Panc1 (cell line): ENCODE data around the gene TRIM29. TPM values are rescaled to one million over a fixed set of nuclear protein-coding genes. Genes with fewer than 3 reads are reported as not detected.

Source experiments
- ATAC-seq: fragments of 200-7000 bp; cut with Tn5 transposase; 2 replicates; pipeline ENCODE4 v1.9.1; 2020; ENCODE audit warnings: mild to moderate bottlenecking, moderate library complexity
- BruUV-seq: library from RNA; stranded (reverse); fragments of 400-500 nt; replicated peaks from 2 replicates; lab custom pipeline; 2021; lab: Mats Ljungman, UMichigan
- CTCF ChIA-PET: fragments of 300-600 bp; sonication (Branson Sonifier 250); formaldehyde crosslinking; loops from one replicate; lab custom pipeline; 2022; ENCODE audit warnings: antibody characterized with exemption; lab: Charles Lee
- POLR2A ChIA-PET: fragments of 300-600 bp; sonication (Branson Sonifier 250); formaldehyde crosslinking; loops from one replicate; lab custom pipeline; 2022; ENCODE audit warnings: antibody characterized with exemption; lab: Charles Lee
- DNase-seq: peaks from one replicate; pipeline ENCODE4 v3.0.0-alpha.2; 2010; ENCODE audit warnings: low read depth, low spot score
- H3K27ac ChIP-seq: 2 replicates; pipeline ENCODE4 v1.5.1; 2011; ENCODE audit warnings: mild to moderate bottlenecking, low read length, inconsistent platforms
- H3K27me3 ChIP-seq: fragments of 200-500 bp; sonication (Bioruptor generic); 2 replicates; pipeline ENCODE4 v1.6.0; 2014; ENCODE audit warnings: low read length, inconsistent platforms; ENCODE audit not compliant: control insufficient read depth, insufficient read depth
- H3K36me3 ChIP-seq: fragments of 200-500 bp; sonication (Bioruptor generic); 2 replicates; pipeline ENCODE4 v1.5.1; 2014; ENCODE audit warnings: inconsistent platforms, mild to moderate bottlenecking, low read length, moderate library complexity; ENCODE audit not compliant: control insufficient read depth, insufficient read depth
- H3K4me1 ChIP-seq: 2 replicates; pipeline ENCODE4 v1.5.1; 2011; ENCODE audit warnings: inconsistent platforms, mild to moderate bottlenecking, low read length, moderate library complexity; ENCODE audit not compliant: control insufficient read depth, insufficient read depth
- H3K4me3 ChIP-seq, 2 experiments: 2 replicates each; pipeline ENCODE4 v1.5.1; 2011 to 2012; ENCODE audit warnings: low read depth in 2 of 2, low read length in 2 of 2, mild to moderate bottlenecking in 2 of 2, inconsistent platforms in 1 of 2, moderate library complexity in 1 of 2
- H3K9me3 ChIP-seq: fragments of 200-500 bp; sonication (Bioruptor generic); 2 replicates; pipeline ENCODE4 v1.5.1; 2014; ENCODE audit warnings: low read depth, mild to moderate bottlenecking, inconsistent platforms, low read length, moderate library complexity; ENCODE audit not compliant: control insufficient read depth, insufficient read depth
- CTCF ChIP-seq: fragments of 450-650 bp; IDR thresholded peaks from 2 replicates; pipeline ENCODE4 v1.5.1; 2017; ENCODE audit warnings: mild to moderate bottlenecking
- POLR2AphosphoS5 ChIP-seq: IDR thresholded peaks from 2 replicates; pipeline ENCODE4 v1.6.1; 2012; ENCODE audit warnings: mild to moderate bottlenecking, low read depth, low read length, moderate library complexity
- REST ChIP-seq, 2 experiments: IDR thresholded peaks; 2 replicates each; pipeline ENCODE4 v1.6.1; 2011 to 2012; ENCODE audit warnings: low read depth in 2 of 2, control low read depth in 1 of 2, low read length in 1 of 2, mild to moderate bottlenecking in 1 of 2, moderate library complexity in 1 of 2; ENCODE audit not compliant: insufficient read depth in 1 of 2
- SIN3A ChIP-seq: IDR thresholded peaks from 2 replicates; pipeline ENCODE4 v1.6.1; 2012; ENCODE audit warnings: low read depth, mild to moderate bottlenecking, low read length, moderate library complexity, borderline replicate concordance; ENCODE audit not compliant: insufficient read depth
- TCF7L2 ChIP-seq: IDR thresholded peaks from 2 replicates; pipeline ENCODE4 v1.6.1; 2011; ENCODE audit warnings: mild to moderate bottlenecking, low read depth, low read length, inconsistent platforms
- in situ Hi-C: cut with HindIII; loops from 2 replicates; pipeline ENCODE4 v1.10.0; 2016; ENCODE audit warnings: low sequenced_read_pairs, low pct_unique_long_range_greater_than_20kb
- intact Hi-C: fragments of 100-400 bp; cut with micrococcal nuclease; formaldehyde crosslinking; loops from one replicate; pipeline ENCODE4 v1.10.0; 2022; ENCODE audit not compliant: unreplicated experiment
- total RNA-seq: library from RNA; stranded (reverse); gene quantifications from one replicate; pipeline ENCODE4 v1.2.1, GENCODE V29; 2021; ENCODE audit not compliant: unreplicated experiment

The TRIM29 gene
- total RNA-seq, 1 experiment from 2014 or later: 0.64 TPM

- in situ Hi-C loops: no loop called here
- H3K4me1 ChIP-seq: no peaks in the 10 kb centered on the region
Measured at GRCh38 chr11:120125024-120125423, 12.9 kb downstream of the TRIM29 start.

GRCh38 chr11:120124355-120124754 lies 13.6 kb downstream of the TRIM29 start:
- intact Hi-C loops: no loop called here
- ChIA-PET CTCF (no interaction called here), POLR2A (no interaction called here)
- Histone ChIP-seq H3K4me1 (no peaks in the 10 kb centered on the region), H3K27me3 (peaks cover 19% of the 10 kb centered on the region), H3K27ac (no peak overlapping the region), H3K4me3 (no peak overlapping the region), H3K9me3 (no peaks in the 10 kb centered on the region), H3K36me3 (no peaks in the 10 kb centered on the region)
- TF ChIP-seq CTCF (no peak), POLR2AphosphoS5 (no peak), SIN3A (no peak), REST (IDR thresholded peaks at IDR 0.05; ENCODE audit: insufficient read depth in 1 of 2, low read depth in 2 of 2, low read length in 1 of 2) (no peak), TCF7L2 (no peak)
- no peak for DNase-seq
- BruUV-seq: no TSS peak
- in situ Hi-C loops: no loop called here
- ATAC-seq: no peak

More at GRCh38 chr11:120125024-120125423, 12.9 kb downstream of the TRIM29 start:
- peaks cover 19% of the 10 kb centered on the region for H3K27me3 ChIP-seq
- intact Hi-C loops: no loop called here
- no TSS peak for BruUV-seq
- H3K4me3 ChIP-seq: no peak overlapping the region
- H3K27ac ChIP-seq: no peak overlapping the region
- ChIA-PET CTCF (no interaction called here), POLR2A (no interaction called here)
- no peaks in the 10 kb centered on the region for H3K9me3 ChIP-seq
- no peak for TF ChIP-seq POLR2AphosphoS5
- no peak for TF ChIP-seq TCF7L2
- TF ChIP-seq CTCF: no peak
- TF ChIP-seq REST (IDR thresholded peaks at IDR 0.05; ENCODE audit: insufficient read depth in 1 of 2, low read depth in 2 of 2, low read length in 1 of 2): no peak
- TF ChIP-seq SIN3A: no peak
- DNase-seq (no peak), ATAC-seq (no peak)
- no peaks in the 10 kb centered on the region for H3K36me3 ChIP-seq
